ENCODE data around the gene TMPRSS11A.

Gene TMPRSS11A, protein sequence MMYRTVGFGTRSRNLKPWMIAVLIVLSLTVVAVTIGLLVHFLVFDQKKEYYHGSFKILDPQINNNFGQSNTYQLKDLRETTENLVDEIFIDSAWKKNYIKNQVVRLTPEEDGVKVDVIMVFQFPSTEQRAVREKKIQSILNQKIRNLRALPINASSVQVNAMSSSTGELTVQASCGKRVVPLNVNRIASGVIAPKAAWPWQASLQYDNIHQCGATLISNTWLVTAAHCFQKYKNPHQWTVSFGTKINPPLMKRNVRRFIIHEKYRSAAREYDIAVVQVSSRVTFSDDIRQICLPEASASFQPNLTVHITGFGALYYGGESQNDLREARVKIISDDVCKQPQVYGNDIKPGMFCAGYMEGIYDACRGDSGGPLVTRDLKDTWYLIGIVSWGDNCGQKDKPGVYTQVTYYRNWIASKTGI

DNA sequence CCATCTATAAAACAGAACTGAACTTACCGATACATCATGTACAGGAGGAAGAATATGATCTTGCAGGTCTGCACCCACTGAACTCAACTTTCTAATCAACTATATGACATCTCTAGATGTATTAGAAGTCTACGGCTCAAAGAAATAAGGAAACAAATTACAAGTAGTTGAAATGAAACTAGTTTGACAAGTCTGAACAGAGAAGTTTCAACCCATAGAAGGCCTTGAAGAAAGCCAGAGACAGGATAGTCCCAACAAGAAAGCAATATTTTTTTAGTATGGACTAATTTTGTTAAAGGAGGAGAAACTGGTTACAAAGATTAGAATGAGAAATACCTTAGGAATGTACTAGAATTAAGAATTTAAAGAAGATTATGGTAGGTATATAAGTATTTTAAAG is at the start of gene TMPRSS11A:
Gene TMPRSS11A, minus strand, starts transcription at position 138 of the 400 bp plus-strand sequence. Its CDS starts 100 bp downstream, at position 38.
- DNase-seq = no peak

DNA sequence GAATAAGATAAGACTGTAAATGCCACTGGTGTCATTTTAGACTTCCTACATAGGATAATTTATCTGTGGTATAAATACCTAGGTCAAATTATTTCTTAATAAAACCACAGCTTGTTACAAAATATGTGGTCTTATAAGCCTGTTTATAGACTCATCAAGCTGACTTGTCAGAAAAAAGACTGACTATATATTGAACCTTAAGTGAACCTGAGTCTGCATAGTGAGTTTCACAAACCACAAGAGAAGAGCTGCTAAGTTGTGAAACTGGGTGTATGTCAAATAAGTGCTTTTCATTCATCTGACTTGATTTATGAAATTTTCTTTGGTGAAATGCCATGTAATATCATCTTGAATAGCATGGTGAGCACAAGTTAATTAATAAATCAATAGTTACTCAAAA is 48.4 kb upstream of the TMPRSS11A start:
- DNase-seq = no peak

DNA sequence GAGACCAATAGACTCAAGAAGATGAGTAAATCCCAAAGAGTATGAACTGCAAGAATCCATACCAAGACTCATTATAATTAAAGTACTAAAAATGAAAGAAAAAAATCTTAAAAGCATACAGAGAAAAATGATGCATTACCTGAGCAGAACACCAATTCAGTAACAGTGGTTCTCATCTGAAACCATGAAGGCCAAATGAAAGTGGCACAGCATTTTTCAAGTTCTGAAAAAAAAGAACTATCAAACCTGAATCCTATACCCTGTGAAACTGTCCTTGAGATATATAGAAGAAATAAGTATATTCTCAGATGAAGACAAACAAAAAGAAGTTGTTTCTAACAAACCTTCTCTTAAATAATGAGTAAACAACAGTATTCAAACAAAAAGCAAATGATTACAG is 39.6 kb upstream of the TMPRSS11A start:
- no peak for DNase-seq

DNA sequence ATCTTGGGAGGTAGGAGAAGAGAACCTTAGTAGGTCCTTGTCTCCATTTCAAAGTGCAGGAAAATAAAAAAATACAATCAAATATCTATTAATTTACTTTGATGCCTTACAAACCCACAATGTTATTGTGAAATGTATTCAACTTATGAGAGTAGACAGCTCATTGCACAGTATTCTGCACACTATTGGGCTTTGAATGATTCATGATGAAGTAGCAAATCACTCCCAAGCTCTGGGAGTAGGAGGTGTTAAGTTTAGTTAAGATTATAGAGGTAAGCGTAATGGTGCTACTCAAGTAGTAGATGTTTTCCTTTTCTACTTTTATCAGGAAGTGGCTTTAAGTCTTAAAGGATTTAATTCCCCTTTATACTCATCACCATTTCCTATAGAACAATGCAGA is 32.8 kb upstream of the TMPRSS11A start:
- no peak for DNase-seq

DNA sequence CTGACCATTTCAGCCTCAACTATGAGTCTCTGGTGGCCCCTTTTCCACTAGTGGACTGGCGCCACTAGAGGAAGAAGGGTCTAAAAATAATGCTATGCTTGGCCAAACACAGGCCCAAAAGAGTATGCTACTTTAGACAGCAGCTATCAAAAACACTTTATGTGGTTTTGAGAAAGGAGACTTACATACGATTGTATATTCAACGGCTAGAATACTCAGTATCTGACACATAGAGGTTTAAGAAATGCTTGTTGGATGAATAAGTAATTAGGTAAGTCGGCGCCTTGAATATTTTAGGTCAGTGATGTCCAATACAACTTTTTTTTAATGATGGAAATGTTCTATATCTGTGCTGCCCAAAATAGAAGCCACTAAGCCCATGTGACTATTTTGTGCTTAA is 25.7 kb upstream of the TMPRSS11A start:
- no peak for DNase-seq

DNA sequence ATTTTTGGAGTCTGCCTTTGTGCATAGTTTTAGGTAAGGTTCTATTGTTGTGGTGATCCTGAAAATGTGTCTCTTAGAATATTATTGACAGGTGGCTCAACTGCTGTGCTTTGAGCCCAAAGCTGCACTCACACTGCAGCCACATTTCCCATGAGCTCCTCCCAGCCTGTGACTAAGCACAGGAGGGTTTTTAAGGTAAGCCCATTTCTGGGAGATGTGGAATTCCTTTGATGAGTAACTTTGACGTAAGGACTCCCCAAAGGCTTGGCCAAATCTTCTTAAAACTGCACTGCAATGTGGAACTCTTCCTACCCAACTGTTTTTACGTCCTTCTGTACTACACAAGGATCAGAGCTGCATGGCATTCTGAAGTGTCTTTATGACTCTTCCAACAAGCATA is 20.0 kb upstream of the TMPRSS11A start:
- no peak for DNase-seq

DNA sequence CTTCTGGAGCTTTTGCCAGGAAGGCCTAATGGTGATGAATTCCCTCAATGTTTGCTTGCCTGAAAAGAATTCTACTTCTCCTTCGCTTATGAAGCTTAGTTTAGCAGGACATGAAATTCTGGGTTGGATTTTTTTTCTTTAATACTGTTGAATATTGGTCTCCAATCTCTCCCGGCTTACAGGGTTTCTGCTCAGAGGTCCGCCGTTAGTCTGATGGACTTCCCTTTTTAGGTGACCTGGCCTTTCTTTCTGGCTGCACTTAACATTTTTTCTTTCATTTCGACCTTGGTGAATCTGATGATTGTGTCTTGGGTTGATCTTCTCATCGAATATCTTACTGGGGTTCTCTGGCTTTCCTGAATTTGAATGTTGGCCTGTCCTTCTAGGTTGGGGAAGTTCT is 17.2 kb upstream of the TMPRSS11A start:
- no peak for DNase-seq

DNA sequence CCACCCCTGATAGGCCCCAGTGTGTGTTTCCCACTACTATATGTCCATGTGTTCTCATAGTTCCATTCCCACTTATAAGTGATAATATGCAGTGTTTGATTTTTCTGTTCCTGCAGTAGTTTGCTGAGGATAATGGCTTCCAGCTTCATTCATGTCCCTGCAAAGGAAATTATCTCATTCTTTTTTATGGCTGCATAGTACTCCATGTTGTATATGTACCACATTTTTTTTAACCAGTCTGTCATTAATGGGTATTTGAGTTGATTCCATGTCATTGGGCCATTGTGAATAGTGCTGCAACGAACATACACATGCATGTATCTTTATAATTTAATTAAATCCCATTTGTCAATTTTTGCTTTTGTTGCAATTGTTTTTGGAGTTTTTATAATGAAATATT is 10.3 kb upstream of the TMPRSS11A start:
- DNase-seq = no peak

DNA sequence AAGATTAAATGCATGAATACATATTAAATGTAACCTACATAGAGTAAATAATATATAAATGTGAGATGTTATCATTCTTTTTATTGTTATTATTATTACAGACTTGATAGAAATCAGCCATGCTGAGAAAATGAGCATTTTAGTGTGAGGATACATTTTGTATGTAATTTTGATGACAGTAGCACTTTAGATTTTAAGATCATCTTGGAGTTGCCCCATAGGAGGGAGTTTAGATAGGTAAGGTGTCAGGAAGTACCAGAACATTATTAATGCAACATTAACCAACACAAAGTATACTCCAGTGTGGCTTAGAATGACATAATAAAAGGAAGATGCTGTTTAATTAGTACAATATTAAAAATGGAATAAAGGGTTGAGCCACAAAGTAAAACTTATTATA is 8.4 kb downstream of the TMPRSS11A start:
- DNase-seq = no peak

DNA sequence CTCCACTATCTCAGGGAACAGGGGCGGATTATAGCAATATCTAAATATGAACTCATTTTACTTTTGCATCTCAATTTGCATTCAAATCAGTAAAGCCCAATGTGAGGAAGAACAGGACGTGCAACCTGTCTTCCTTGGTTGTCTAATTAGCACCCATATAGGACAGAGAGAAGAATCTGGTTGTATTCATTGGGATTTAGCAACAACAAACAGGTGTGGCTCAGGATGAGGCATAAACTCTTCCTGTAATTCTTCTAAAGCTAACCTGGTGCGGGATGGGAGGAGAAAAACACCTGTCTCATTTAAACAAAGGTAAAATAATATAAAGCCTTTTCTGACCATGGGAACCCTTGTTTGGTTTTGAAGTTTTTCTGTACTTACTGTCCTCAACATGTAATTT is 22.2 kb downstream of the TMPRSS11A start:
- DNase-seq = no peak

DNA sequence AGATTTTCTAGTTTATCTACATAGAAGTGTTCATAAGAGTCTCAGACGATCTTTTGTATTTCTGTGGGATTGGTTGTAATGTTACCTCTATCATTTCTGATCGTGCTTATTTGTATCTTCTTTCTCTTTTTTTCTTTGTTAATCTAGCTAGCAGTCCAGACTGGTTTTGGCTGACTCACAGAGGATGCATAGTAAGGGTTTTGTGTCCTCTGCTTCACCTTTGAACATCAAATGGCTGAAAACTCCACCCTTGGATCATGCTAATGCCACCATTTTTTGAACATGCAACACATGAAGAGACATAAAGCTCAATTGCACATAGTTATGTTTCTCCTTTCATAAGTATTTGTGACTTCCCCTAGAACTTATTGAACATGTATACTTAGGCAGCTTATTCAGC is 22.8 kb downstream of the TMPRSS11A start:
- no peak for DNase-seq

DNA sequence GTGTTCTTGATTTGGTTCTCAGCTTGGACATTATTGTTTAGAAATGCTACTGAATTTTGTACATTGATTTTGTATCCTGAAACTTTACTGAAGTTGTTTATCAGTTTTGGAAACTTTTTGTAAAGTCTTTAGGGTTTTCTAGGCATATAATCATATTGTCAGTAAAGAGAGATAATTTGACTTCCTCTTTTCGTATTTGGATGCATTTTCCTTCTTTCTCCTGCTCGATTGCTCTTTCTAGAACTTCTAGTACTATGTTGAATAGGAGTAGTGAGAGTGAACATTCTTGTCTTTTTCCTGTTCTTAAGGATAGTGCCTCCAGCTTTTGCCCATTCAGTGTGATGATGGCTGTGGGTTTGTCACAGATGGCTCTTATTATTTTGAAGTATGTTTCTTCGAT is 24.1 kb downstream of the TMPRSS11A start:
- no peak for DNase-seq

DNA sequence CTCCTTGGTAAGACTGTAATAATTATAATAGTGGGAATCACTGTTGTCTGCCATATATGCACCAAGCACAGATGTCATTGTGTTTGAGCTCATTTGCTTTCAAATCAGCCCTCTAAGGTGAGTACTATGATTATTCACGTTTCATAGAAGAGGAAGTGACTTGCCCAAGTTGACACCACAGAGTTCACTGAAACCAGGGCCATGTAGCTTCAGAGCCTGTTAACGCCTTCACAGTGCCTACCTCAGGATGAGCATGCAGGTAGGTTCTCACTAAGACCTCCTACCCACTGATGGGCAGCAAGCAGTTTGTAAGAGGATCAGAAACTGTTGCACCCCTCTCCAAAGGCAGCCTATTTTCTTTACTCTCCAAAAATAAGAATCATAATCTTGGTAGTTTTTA is 27.4 kb downstream of the TMPRSS11A start:
- DNase-seq = no peak

DNA sequence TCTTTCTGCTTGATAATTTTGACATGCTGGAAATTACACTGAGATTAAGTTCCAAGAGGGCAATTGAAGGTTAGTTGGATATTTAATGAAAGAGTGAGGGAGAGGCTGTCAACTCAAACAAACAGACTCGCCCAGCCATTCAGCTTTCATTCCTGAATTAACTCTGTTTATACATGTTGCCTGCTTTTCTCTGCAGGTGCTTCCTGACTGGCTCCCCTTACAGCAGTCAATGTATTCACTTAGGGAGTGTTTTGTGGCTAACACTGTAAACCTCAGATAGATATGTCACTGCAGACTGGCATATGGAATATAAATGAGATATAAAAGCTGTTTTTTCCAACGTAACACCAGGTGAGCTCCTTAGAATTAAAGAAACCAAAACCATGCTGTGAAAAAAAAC is 28.7 kb downstream of the TMPRSS11A start:
- DNase-seq = no peak

DNA sequence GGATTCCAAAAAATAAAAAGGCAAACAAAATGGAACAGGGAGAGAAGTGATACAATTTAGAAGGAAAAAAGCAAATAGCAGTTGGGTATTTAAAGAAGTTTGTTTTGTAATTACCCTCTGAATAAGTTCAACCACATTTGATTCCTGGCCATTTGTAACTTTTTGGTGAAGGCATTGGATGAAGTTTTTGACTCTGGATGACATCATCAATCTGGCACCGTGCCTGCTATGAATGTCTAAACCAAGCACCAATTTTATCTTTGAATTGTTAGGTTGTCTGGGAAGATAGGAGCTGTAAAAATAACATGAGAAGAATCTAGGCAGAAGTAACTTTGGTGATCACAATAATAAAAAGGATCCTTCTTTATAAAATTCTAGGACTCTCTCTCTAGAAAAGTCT is 29.5 kb downstream of the TMPRSS11A start:
- DNase-seq = no peak

DNA sequence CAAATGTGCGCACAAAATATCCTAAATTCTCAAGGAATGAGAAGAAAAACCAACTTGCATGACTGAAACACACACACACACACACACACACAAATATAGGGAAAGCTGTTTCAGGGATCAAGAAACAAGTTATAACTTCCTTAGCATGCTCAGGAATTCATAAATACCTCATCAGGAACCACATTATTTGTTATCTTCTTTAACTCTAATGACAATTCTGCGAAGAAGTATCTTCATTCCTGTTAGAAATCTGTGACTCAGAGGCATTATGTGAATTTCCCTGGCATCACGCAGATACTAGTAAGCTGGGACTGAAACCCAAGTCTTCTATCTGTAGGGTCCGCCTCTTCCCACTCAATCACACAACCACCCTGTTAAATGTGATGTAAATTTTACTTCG is 30.3 kb downstream of the TMPRSS11A start:
- no peak for DNase-seq

DNA sequence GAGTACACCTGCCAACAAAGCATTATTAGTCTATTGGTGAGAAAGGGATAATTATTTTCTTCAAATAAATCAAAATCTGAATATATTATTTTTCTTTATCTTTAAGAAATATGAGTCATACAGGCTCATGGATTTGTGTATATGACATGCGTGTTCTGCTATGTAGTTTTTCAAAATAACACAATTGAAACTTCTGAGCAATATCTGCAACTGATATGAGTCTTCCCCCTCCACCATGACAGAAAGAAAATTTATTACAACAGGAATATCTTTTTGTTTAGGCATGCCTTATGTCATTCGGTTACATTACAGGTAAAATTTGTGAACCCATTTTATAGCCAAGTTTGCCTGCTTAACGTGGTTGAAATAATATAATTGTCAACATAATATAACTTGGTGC is 32.0 kb downstream of the TMPRSS11A start:
- no peak for DNase-seq

DNA sequence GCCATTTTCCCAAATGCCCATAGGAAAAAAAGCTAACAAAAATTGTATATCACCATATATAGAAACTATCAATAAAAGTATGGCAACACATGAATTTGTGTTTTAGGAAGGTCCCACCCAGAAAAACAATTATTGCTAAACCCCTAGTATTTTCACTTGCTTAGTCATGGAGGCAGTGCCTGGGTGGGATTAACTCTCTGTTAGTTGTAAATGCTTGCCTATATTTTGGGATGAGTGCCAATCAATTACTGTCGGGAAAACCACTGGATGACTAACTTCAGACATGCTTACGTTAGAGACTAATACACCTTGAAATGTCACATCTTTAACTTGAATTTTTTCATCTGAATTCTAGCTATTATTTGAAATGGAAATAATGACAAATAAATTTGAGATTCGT is 33.9 kb downstream of the TMPRSS11A start:
- no peak for DNase-seq

DNA sequence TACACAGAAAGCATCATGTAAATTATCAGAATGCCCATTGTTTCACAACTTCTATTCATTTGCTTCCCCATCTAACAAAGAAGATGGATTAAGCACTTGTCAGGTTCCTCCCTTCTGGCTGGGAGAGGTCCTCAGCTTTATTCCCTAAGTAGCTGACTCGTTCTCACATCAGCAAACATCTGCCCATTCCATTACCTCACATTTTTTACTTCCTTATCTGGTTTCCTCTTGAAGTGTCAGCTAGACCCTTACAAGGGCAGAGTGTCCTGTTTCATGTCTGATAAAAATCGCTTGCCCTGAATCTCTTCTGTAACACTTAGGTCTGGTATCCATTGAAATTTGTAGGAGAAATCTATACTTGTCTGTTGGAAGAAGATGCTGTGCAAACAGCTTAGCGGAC is 34.7 kb downstream of the TMPRSS11A start:
- DNase-seq = no peak

DNA sequence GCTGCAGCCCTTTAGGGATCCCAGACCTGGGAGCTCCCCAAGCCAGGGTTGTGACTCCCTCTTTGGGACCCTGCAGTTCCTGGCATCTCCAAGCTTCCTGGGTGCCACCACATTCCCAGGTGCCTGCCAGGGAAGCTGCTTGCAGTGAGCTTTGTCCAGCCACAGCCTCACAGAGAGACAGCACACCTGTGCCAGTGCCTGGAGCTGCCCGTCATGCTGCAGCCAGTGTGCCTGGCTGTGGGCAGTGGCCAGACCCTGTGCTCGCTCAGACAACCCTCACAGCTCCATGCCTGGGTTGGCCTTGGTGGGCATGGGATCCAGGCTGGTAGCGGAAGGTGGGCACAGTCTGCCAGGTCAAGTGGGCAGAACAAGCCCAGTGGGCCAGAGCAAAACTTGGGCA is 36.0 kb downstream of the TMPRSS11A start:
- DNase-seq = no peak

DNA sequence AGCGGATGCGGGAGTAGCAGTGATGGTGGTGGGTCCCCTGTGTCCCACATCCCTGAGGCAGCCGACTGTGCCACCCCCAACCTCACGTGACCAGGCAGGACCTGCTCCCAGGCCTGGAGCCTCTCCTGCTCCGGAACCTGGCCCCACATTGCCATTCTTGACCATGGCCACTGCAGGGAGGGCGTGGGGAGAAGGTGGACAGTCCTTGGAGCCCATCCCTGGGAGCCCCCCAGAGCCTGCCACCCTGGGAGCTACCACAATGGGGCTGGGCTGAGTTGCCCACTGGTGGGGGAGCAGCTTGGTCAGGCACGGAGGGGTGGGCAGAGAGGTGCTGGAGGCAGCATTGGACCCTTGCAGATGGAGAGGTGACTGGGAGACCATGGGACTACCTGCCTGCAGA is 36.8 kb downstream of the TMPRSS11A start:
- DNase-seq = no peak

DNA sequence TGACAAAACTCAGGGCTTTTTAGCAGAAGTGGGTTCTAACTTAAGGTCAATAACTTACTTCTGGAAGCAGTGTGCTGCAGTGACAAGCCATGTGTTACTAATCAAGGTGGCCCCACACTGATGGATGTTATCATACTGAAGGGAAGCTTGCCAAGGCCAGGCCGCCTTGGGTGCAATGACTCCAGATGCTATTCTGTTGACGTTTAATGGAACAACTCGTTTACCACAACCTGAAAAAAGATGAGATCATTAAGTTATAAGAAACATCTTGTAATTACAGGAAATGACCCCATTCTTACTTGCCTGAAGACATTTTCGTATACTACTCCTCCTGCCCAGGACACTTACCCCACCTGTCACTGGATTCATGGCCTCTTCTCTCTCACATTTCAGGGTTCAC is 40.6 kb downstream of the TMPRSS11A start:
- no peak for DNase-seq

DNA sequence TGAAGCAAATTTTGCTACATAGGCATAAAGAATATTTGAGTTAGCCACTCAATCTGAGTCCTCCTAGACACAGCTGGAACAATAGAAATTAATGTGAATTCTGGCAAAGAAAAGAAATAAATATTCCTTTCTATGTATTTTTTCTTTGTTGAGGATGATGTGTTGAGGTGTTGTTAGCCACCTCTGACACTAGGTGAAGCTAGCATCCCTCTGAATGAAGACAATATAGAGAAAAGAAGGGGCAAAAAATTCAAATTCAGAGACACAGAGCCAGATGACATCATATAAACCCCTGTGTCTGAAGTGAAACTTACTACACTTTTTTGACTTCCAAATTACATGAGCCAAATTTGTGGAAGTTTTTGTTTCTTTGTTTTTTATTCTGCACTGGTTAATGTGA is 44.9 kb downstream of the TMPRSS11A start:
- DNase-seq = no peak

DNA sequence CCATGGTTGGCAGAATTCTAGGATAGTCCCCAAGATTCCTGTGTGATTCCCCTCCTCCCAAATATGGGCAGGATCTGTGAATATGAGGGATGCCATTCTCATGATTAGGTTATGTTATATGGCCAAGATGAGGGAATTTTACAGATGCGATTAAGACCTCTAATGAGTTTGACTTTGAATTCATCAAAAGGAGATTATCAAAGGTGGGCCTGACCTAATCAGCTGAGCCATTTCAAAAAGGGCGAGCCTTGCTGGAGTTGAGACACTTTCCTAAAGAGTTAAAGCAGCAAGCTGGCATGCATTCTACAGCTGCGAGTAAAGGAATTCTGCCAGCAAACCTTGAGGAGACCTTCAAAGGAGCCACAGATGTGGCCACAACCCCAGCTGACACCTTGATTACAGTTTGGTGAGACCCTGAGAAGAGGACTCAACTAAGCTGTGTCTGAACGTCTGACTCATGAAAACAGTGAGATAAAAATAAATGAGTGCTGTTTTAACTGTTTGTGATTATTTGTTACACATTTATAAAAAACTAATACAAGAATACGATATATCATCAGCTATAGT is 47.8 kb downstream of the TMPRSS11A start:
- no peak for DNase-seq

DNA sequence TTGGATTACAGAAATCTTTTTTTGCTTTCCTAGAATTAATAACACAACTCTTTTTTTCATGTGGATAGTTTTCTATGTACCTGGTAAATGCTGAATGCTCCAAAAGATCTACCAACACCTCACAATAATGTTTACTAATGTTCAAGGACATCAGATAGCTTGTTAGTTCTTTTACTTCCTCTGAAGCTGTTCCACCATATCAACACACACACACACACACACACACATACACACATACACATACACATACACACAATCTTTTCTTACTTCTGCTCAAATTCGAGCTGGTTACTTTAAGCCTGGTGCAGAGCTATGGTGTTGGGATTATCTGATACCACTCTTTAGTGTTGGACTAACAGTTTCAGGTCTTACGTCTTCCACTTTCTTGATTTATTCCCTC is 51.2 kb downstream of the TMPRSS11A start:
- no peak for DNase-seq

Measured in stimulated activated CD4-positive, alpha-beta T cell treated with anti-CD3 and anti-CD28 coated beads, Interleukin-2, amount 100 ng/mL, for 24 hours (primary cell).